IPS-11a (cell line): ENCODE data around the gene YBX2.

Experiments used
- H3K4me3 ChIP-seq: one replicate; pipeline ENCODE4 v1.5.1; 2013; ENCODE audit warnings: low read depth, low read length, control low read depth

The YBX2 gene

GRCh38 chr17:7280519-7281073 lies 13.8 kb downstream of the YBX2 start:
- H3K4me3 ChIP-seq = peak overlapping the region; percentile 30

GRCh38 chr17:7279448-7279847 lies 15.0 kb downstream of the YBX2 start:
- no peak overlapping the region for H3K4me3 ChIP-seq

GRCh38 chr17:7266784-7267183 lies 27.7 kb downstream of the YBX2 start:
- no peak overlapping the region for H3K4me3 ChIP-seq

- peak overlapping the region; percentile 100 for H3K4me3 ChIP-seq
Observed at GRCh38 chr17:7263801-7264078, 30.7 kb downstream of the YBX2 start.

GRCh38 chr17:7262935-7263800 lies 31.3 kb downstream of the YBX2 start:
- peak overlapping the region; percentile 100 for H3K4me3 ChIP-seq

- peak within 1 kb of the TSS; percentile 100 for H3K4me3 ChIP-seq
Observed at GRCh38 chr17:7262192-7262934, 32.1 kb downstream of the YBX2 start, which contains the start of gene CLDN7. Gene CLDN7, minus strand, starts transcription at chr17:7262478. Its CDS starts 435 bp downstream, at chr17:7262043.

GRCh38 chr17:7261379-7262191 lies 32.9 kb downstream of the YBX2 start:
- H3K4me3 ChIP-seq = peak overlapping the region; percentile 100

- H3K4me3 ChIP-seq = peak overlapping the region; percentile 100
Observed at GRCh38 chr17:7260651-7261378, 33.6 kb downstream of the YBX2 start.

- peak overlapping the region; percentile 100 for H3K4me3 ChIP-seq
Observed at GRCh38 chr17:7260151-7260550, 34.3 kb downstream of the YBX2 start.

- no peak overlapping the region for H3K4me3 ChIP-seq
Observed at GRCh38 chr17:7259555-7259889, 34.9 kb downstream of the YBX2 start.

- no peak overlapping the region for H3K4me3 ChIP-seq
Observed at GRCh38 chr17:7258731-7259554, 35.5 kb downstream of the YBX2 start.

- no peak overlapping the region for H3K4me3 ChIP-seq
Observed at GRCh38 chr17:7256766-7257456, 37.5 kb downstream of the YBX2 start.

- H3K4me3 ChIP-seq = no peak overlapping the region
Observed at GRCh38 chr17:7254511-7254910, 39.9 kb downstream of the YBX2 start.

- peak overlapping the region; percentile 93 for H3K4me3 ChIP-seq
Observed at GRCh38 chr17:7253082-7253481, 41.4 kb downstream of the YBX2 start.

- peak within 1 kb of the TSS; percentile 93 for H3K4me3 ChIP-seq
Observed at GRCh38 chr17:7252176-7253043, 42.0 kb downstream of the YBX2 start, which contains the start of gene ELP5. Gene ELP5, plus strand, starts transcription at chr17:7252215. Its CDS starts 336 bp downstream, at chr17:7252551.

- H3K4me3 ChIP-seq = peak within 1 kb of the TSS; percentile 93
Observed at GRCh38 chr17:7251661-7252175, 42.7 kb downstream of the YBX2 start, which contains the start of gene CTDNEP1. Gene CTDNEP1, minus strand, starts transcription at chr17:7251734. Its CDS starts 438 bp downstream, at chr17:7251296.
